GM12878 (cell line): ENCODE measurements around the gene MYH10. TPM values are rescaled to one million over a fixed set of nuclear protein-coding genes. Genes with fewer than 3 reads are reported as not detected.

Experiments
- ATAC-seq: fragments of 200-7000 bp; cut with Tn5 transposase; 3 replicates; pipeline ENCODE4 v1.9.1; 2020; ENCODE audit warnings: mild to moderate bottlenecking, moderate library complexity
- BruUV-seq: library from RNA; stranded (reverse); fragments of 400-500 nt; replicated peaks from 2 replicates; lab custom pipeline; 2021; lab: Mats Ljungman, UMichigan
- CTCF ChIA-PET: fragments of 300-600 bp; sonication (Branson Sonifier 250); formaldehyde crosslinking; extraction: SDS; loops from one replicate; lab custom pipeline; 2021; ENCODE audit warnings: inconsistent platforms; lab: Yijun Ruan, JAX
- POLR2A ChIA-PET: fragments of 350-600 bp; formaldehyde crosslinking; extraction: SDS; loops from one replicate; lab custom pipeline; 2021; ENCODE audit warnings: inconsistent platforms; lab: Charles Lee
- RAD21 ChIA-PET: fragments of 300-600 bp; sonication (Branson Sonifier 250); formaldehyde crosslinking; loops from one replicate; lab custom pipeline; 2023; ENCODE audit warnings: antibody characterized with exemption; ENCODE audit not compliant: unreplicated experiment; lab: Charles Lee
- SMC1A ChIA-PET: fragments of 300-600 bp; sonication (Branson Sonifier 250); formaldehyde crosslinking; loops from one replicate; lab custom pipeline; 2023; ENCODE audit not compliant: unreplicated experiment, uncharacterized antibody; lab: Charles Lee
- DNase-seq: peaks from one replicate; pipeline ENCODE4 v3.0.0-alpha.2; 2011; ENCODE audit warnings: low read depth, low spot score
- FAIRE-seq: peaks from 3 replicates; lab custom pipeline; 2011; peaks lifted over from hg19 to GRCh38; lab: Jason Lieb, UNC
- H2AFZ ChIP-seq: 2 replicates; pipeline ENCODE4 v1.6.0; 2011; ENCODE audit warnings: low read depth, low read length, control low read depth; ENCODE audit not compliant: control insufficient read depth
- H3K27ac ChIP-seq: 2 replicates; pipeline ENCODE4 v1.5.1; 2011; ENCODE audit warnings: control low read depth; ENCODE audit not compliant: control insufficient read depth, insufficient read depth
- H3K27me3 ChIP-seq, 2 experiments: replicated peaks in 1 of 2; 2 replicates each; pipeline versions ENCODE4 v1.6.0 to v1.6.1; 2011; ENCODE audit warnings: low read length in 1 of 2; ENCODE audit not compliant: control insufficient read depth in 2 of 2, insufficient read depth in 2 of 2
- H3K36me3 ChIP-seq, 2 experiments: 2 replicates each; pipeline ENCODE4 v1.5.1; 2011; ENCODE audit warnings: low read length in 1 of 2; ENCODE audit not compliant: control insufficient read depth in 2 of 2, insufficient read depth in 2 of 2
- H3K4me1 ChIP-seq: 2 replicates; pipeline ENCODE4 v1.6.1; 2011; ENCODE audit warnings: mild to moderate bottlenecking, low read length, moderate library complexity, mixed read lengths; ENCODE audit not compliant: control insufficient read depth, insufficient read depth
- H3K4me2 ChIP-seq: 2 replicates; pipeline ENCODE4 v1.6.0; 2011; ENCODE audit warnings: control low read depth; ENCODE audit not compliant: control insufficient read depth, insufficient read depth
- H3K4me3 ChIP-seq: fragments of 200-600 bp; sonication (generic); 2 replicates; pipeline ENCODE4 v1.5.1; 2016
- H3K79me2 ChIP-seq: 2 replicates; pipeline ENCODE4 v1.6.0; 2011; ENCODE audit warnings: low read length; ENCODE audit not compliant: control insufficient read depth, insufficient read depth
- H3K9ac ChIP-seq: 2 replicates; pipeline ENCODE4 v1.8.0; 2011; ENCODE audit warnings: low read length, control low read depth, mixed read lengths; ENCODE audit not compliant: control insufficient read depth, insufficient read depth
- H3K9me3 ChIP-seq: replicated peaks from 3 replicates; pipeline ENCODE4 v1.5.1; 2011; ENCODE audit warnings: mild to moderate bottlenecking, low read length; ENCODE audit not compliant: control insufficient read depth, insufficient read depth
- H4K20me1 ChIP-seq: 2 replicates; pipeline ENCODE4 v1.6.0; 2011; ENCODE audit not compliant: control insufficient read depth, insufficient read depth
- BHLHE40 ChIP-seq, 2 experiments: fragments of 450-650 bp in 1 of 2; IDR thresholded peaks; 2 replicates each; pipeline ENCODE4 v1.6.1; 2011 to 2017; ENCODE audit warnings: low read depth in 2 of 2, borderline replicate concordance in 1 of 2, improper control_type of control experiment in 1 of 2, low read length in 1 of 2, mild to moderate bottlenecking in 1 of 2
- KLF5 ChIP-seq: fragments of 450-650 bp; IDR thresholded peaks from 2 replicates; pipeline ENCODE4 v1.6.1; 2014; ENCODE audit warnings: mild to moderate bottlenecking; ENCODE audit not compliant: partially characterized antibody
- NFYA ChIP-seq: IDR thresholded peaks from 2 replicates; pipeline ENCODE4 v1.6.1; 2011; ENCODE audit warnings: low read depth, mild to moderate bottlenecking, low read length, improper control_type of control experiment, borderline replicate concordance
- NR2C1 ChIP-seq: fragments of 450-650 bp; IDR thresholded peaks from 2 replicates; pipeline ENCODE4 v1.6.1; 2017; ENCODE audit warnings: antibody characterized with exemption, mild to moderate bottlenecking, moderate library complexity
- SMARCA5 ChIP-seq: fragments of 450-650 bp; IDR thresholded peaks from 2 replicates; pipeline ENCODE4 v1.6.1; 2017; ENCODE audit warnings: mild to moderate bottlenecking
- WGBS: methylation state at CpG from one replicate; pipeline ENCODE4 v1.1.6; 2016; ENCODE audit warnings: low lambda C conversion rate; ENCODE audit not compliant: insufficient replicate concordance, insufficient coverage; ENCODE audit errors: missing lambda C conversion rate; 5-methylcytosine and 5-hydroxymethylcytosine counted together
- in situ Hi-C: fragments of 300-500 bp; cut with MboI; formaldehyde crosslinking; loops from 9 replicates; pipeline ENCODE4 v1.14.3; 2018; ENCODE audit warnings: mixed read lengths
- intact Hi-C: fragments of 100-400 bp; cut with micrococcal nuclease; formaldehyde crosslinking; loops from one replicate; pipeline ENCODE4 v1.14.2; 2022; ENCODE audit not compliant: unreplicated experiment
- polyA plus RNA-seq, 11 experiments: library from polyadenylated mRNA; depleted of rRNA in 4 of 11; unstranded in 6 of 11; stranded (reverse) in 5 of 11; fragments of >200 nt; fragmentation: Nextera tagmentation in 4 of 11; fragmentation: Illumina TruSeq in 1 of 11; extraction: Ambion mirVana in 4 of 11; extraction: Trizol in 1 of 11; gene quantifications; 1 replicate in 1 of 11; 2 replicates in 10 of 11; pipeline versions ENCODE4 v1.2.1 to v1.2.3, GENCODE V29; 2011 to 2016; ENCODE audit warnings: inconsistent platforms in 2 of 11, missing spikeins in 2 of 11, low read depth in 1 of 11
- total RNA-seq, 4 experiments: library from RNA; depleted of rRNA in 3 of 4; stranded (reverse); fragments of >200 nt in 3 of 4; fragmentation: Illumina TruSeq in 1 of 4; extraction: Trizol in 1 of 4; gene quantifications; 2 replicates each; pipeline versions ENCODE4 v1.2.1 to v1.2.3, GENCODE V29; 2013 to 2021
- TF ChIP-seq, protein P1 (sequence below): fragments of 450-650 bp; formaldehyde crosslinking; IDR thresholded peaks from 2 replicates; pipeline ENCODE4 v1.5.0; 2022; ENCODE audit warnings: mild to moderate bottlenecking, missing genetic modification characterization
- TF ChIP-seq, protein P2 (sequence below): fragments of 450-650 bp; conservative IDR thresholded peaks from 2 replicates; pipeline ENCODE4 v1.6.1; 2017; ENCODE audit warnings: mild to moderate bottlenecking, moderate library complexity

MYH10 gene
- total and polyA plus RNA-seq, 10 of the 15 experiments (the other 5 are each of a cell fraction or from before 2014, with no cell fraction given): 0.33 to 7.1 (median 1.0) TPM

DNA sequence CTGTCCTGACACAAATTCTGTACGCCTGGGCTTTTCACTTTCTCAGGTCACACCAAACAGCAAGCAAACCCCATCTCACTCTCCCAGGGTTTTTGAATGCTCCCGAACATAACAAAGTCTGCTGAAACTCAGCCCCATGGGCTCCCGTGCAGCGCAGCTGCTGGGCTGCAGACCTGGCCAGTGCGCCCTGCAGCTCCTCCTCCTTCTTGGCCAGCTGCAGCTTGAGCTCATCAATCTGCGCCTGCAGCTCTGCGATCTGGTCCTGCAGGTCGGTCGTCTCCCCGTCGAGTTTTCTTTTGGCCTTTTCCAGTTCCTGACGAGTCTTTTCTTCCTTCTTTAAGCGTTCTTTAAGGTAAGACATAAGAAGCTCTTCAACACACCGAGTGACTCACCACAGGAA lies 124.4 kb downstream of the MYH10 start:
- DNase-seq (no peak), FAIRE-seq (no peak), ATAC-seq (no peak)
- Histone ChIP-seq H3K4me2 (no peak overlapping the region), H3K4me1 (no peaks in the 10 kb centered on the region), H3K4me3 (no peak overlapping the region), H3K36me3 (no peaks in the 10 kb centered on the region), H2AFZ (no peak overlapping the region), H3K27me3 (no peaks in the 10 kb centered on the region; a peak in 1 of 4 replicates), H3K27ac (no peak overlapping the region), H4K20me1 (no peaks in the 10 kb centered on the region), H3K9ac (no peak overlapping the region), H3K9me3 (no peaks in the 10 kb centered on the region), H3K79me2 (no peaks in the 10 kb centered on the region)
- ChIA-PET CTCF (no interaction called here), POLR2A (no interaction called here), RAD21 (no interaction called here), SMC1A (no interaction called here)
- intact Hi-C loops (no loop called here), in situ Hi-C loops (no loop called here)
- 57% methylated on average over 14 of the region's 14 CpGs for WGBS
- TF ChIP-seq KLF5: no peak
- no peak for TF ChIP-seq SMARCA5
- TF ChIP-seq NFYA: no peak
- no TSS peak for BruUV-seq

DNA sequence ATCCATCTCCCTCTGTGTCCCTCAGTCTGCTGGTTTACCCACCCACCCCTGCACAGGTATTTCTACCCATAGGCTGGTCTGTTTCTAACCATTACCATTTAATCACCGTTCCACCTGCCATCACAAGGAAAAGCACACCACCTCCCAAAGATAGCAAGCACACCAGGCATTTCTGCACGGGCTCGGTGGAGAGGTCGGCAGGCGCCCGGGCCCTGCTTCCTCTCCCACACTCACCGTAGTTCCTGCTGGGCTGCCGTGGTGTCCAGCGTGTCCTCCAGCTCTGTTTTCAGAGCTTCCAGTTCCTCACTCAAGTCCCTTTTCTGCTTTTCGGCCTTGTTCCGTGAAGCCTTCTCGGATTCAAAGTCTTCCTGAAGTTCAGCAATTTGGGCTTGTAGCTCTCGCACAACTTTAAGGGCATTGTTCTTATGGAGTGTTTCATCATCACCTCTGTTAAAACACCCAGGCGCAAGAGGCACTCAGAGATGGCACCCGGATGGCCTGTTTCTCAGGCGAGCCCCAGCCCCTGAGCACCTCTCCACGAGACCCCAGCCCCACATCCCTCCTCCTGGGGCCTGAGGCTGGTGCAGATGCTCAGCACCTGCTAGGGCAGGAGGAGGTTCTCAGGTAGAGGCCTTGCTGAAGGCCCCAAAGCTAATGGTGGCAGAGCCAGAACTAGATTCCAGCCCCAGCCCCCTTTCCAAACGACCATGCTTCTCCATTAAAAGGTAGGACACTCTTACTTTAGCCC lies 125.9 kb downstream of the MYH10 start:
- SMC1A ChIA-PET: no interaction called here
- Histone ChIP-seq H3K4me2 (no peak overlapping the region), H2AFZ (no peak overlapping the region), H3K4me1 (no peaks in the 10 kb centered on the region), H3K79me2 (no peaks in the 10 kb centered on the region), H3K9ac (no peak overlapping the region), H3K4me3 (no peak overlapping the region), H3K27ac (no peak overlapping the region), H3K27me3 (no peaks in the 10 kb centered on the region; a peak in 1 of 4 replicates), H3K36me3 (no peaks in the 10 kb centered on the region), H3K9me3 (no peaks in the 10 kb centered on the region), H4K20me1 (no peaks in the 10 kb centered on the region)
- FAIRE-seq (no peak), ATAC-seq (no peak), DNase-seq (no peak)
- RAD21 ChIA-PET: no interaction called here
- BruUV-seq: no TSS peak
- in situ Hi-C loops (no loop called here), intact Hi-C loops (no loop called here)
- CTCF ChIA-PET: no interaction called here
- POLR2A ChIA-PET: no interaction called here
- 49% methylated on average over 18 of the region's 18 CpGs for WGBS
- TF ChIP-seq, protein P1, sequence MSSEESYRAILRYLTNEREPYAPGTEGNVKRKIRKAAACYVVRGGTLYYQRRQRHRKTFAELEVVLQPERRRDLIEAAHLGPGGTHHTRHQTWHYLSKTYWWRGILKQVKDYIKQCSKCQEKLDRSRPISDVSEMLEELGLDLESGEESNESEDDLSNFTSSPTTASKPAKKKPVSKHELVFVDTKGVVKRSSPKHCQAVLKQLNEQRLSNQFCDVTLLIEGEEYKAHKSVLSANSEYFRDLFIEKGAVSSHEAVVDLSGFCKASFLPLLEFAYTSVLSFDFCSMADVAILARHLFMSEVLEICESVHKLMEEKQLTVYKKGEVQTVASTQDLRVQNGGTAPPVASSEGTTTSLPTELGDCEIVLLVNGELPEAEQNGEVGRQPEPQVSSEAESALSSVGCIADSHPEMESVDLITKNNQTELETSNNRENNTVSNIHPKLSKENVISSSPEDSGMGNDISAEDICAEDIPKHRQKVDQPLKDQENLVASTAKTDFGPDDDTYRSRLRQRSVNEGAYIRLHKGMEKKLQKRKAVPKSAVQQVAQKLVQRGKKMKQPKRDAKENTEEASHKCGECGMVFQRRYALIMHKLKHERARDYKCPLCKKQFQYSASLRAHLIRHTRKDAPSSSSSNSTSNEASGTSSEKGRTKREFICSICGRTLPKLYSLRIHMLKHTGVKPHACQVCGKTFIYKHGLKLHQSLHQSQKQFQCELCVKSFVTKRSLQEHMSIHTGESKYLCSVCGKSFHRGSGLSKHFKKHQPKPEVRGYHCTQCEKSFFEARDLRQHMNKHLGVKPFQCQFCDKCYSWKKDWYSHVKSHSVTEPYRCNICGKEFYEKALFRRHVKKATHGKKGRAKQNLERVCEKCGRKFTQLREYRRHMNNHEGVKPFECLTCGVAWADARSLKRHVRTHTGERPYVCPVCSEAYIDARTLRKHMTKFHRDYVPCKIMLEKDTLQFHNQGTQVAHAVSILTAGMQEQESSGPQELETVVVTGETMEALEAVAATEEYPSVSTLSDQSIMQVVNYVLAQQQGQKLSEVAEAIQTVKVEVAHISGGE: no peak
- TF ChIP-seq BHLHE40 (IDR thresholded peaks at IDR 0.05; ENCODE audit: borderline replicate concordance in 1 of 2, low read depth in 2 of 2, low read length in 1 of 2) (no peak), NR2C1 (no peak)
- TF ChIP-seq, protein P2, sequence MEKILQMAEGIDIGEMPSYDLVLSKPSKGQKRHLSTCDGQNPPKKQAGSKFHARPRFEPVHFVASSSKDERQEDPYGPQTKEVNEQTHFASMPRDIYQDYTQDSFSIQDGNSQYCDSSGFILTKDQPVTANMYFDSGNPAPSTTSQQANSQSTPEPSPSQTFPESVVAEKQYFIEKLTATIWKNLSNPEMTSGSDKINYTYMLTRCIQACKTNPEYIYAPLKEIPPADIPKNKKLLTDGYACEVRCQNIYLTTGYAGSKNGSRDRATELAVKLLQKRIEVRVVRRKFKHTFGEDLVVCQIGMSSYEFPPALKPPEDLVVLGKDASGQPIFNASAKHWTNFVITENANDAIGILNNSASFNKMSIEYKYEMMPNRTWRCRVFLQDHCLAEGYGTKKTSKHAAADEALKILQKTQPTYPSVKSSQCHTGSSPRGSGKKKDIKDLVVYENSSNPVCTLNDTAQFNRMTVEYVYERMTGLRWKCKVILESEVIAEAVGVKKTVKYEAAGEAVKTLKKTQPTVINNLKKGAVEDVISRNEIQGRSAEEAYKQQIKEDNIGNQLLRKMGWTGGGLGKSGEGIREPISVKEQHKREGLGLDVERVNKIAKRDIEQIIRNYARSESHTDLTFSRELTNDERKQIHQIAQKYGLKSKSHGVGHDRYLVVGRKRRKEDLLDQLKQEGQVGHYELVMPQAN: no peak
